Endodermal cell (in vitro differentiated cells): ENCODE results near the gene VAV3. TPM values are rescaled to one million over a fixed set of nuclear protein-coding genes. Genes with fewer than 3 reads are reported as not detected.

ENCODE experiments used
- DNase-seq: peaks from one replicate; pipeline ENCODE4 v3.0.0-alpha.2; 2017
- H3K27ac ChIP-seq: 2 replicates; pipeline ENCODE4 v1.5.1; 2013; ENCODE audit warnings: mild to moderate bottlenecking, low read depth, low read length, moderate library complexity
- H3K27me3 ChIP-seq: 2 replicates; pipeline ENCODE4 v1.6.1; 2013; ENCODE audit warnings: mild to moderate bottlenecking, low read length, moderate library complexity; ENCODE audit not compliant: insufficient read depth, control insufficient read depth, poor library complexity, severe bottlenecking
- H3K36me3 ChIP-seq: 2 replicates; pipeline ENCODE4 v1.7.0; 2013; ENCODE audit warnings: mild to moderate bottlenecking, low read length, moderate library complexity; ENCODE audit not compliant: control insufficient read depth, insufficient read depth
- H3K4me1 ChIP-seq: one replicate; pipeline ENCODE4 v1.7.0; 2013; ENCODE audit warnings: low read length; ENCODE audit not compliant: control insufficient read depth, insufficient read depth
- H3K4me3 ChIP-seq: 2 replicates; pipeline ENCODE4 v1.5.1; 2013; ENCODE audit warnings: mild to moderate bottlenecking, low read length, moderate library complexity
- H3K9ac ChIP-seq: 2 replicates; pipeline ENCODE4 v1.6.1; 2013; ENCODE audit warnings: mild to moderate bottlenecking, low read length, moderate library complexity; ENCODE audit not compliant: poor library complexity, severe bottlenecking; ENCODE audit errors: extremely low read depth
- H3K9me3 ChIP-seq: 2 replicates; pipeline ENCODE4 v1.6.1; 2013; ENCODE audit warnings: mild to moderate bottlenecking, low read length, moderate library complexity; ENCODE audit not compliant: control insufficient read depth
- H3K27ac Mint-ChIP-seq: 2 replicates; pipeline ENCODE4 v1.8.0; 2020; ENCODE audit warnings: mixed read lengths
- H3K27me3 Mint-ChIP-seq: 2 replicates; pipeline ENCODE4 v1.8.0; 2021; ENCODE audit warnings: mild to moderate bottlenecking, mixed read lengths; ENCODE audit not compliant: insufficient read depth
- H3K36me3 Mint-ChIP-seq: 2 replicates; pipeline ENCODE4 v1.8.0; 2020; ENCODE audit warnings: low read depth, mixed read lengths
- H3K4me1 Mint-ChIP-seq: 2 replicates; pipeline ENCODE4 v1.8.0; 2020; ENCODE audit warnings: mixed read lengths
- H3K4me3 Mint-ChIP-seq: 2 replicates; pipeline ENCODE4 v1.8.0; 2020; ENCODE audit warnings: mild to moderate bottlenecking, moderate library complexity, mixed read lengths
- H3K9me3 Mint-ChIP-seq: 2 replicates; pipeline ENCODE4 v1.8.0; 2020; ENCODE audit warnings: mild to moderate bottlenecking, mixed read lengths
- CTCF ChIP-seq: fragments of 200-600 bp; sonication (generic); conservative IDR thresholded peaks from 2 replicates; pipeline ENCODE4 v1.5.0; 2021; ENCODE audit warnings: antibody characterized with exemption, mild to moderate bottlenecking
- WGBS, 2 experiments: methylation state at CpG; one replicate each; pipeline versions ENCODE4 v1.1.5 to v1.1.7; 2013; ENCODE audit warnings: missing lambda C conversion rate in 2 of 2, mixed read lengths in 1 of 2; ENCODE audit not compliant: insufficient coverage in 1 of 2, insufficient read length in 1 of 2; 5-methylcytosine and 5-hydroxymethylcytosine counted together
- total RNA-seq, 2 donors: library from RNA; stranded (reverse); fragmentation: NEBNext Ultra II Directional in 1 of 2; extraction: Animal tissue kit (Norgen Biotek cat#: 25700) in 1 of 2; gene quantifications; 2 replicates in 1 of 2; 3 replicates in 1 of 2; pipeline ENCODE4 v1.2.1, GENCODE V29; 2021

VAV3 gene
- total RNA-seq, 2 donors from 2014 or later: 6.9 to 9.6 TPM

- DNase-seq: no peak
- Mint-ChIP-seq H3K27me3 (no peaks in the 10 kb centered on the region), H3K4me1 (peaks cover 7% of the 10 kb centered on the region), H3K36me3 (peaks cover 8% of the 10 kb centered on the region), H3K27ac (no peak overlapping the region), H3K4me3 (no peak overlapping the region), H3K9me3 (peaks cover 10% of the 10 kb centered on the region)
- TF ChIP-seq CTCF: no peak
- H3K36me3 ChIP-seq: no peaks in the 10 kb centered on the region
- H3K27me3 ChIP-seq: no peaks in the 10 kb centered on the region
- H3K27ac ChIP-seq: no peak overlapping the region
- H3K4me1 ChIP-seq: no peaks in the 10 kb centered on the region
- H3K4me3 ChIP-seq: no peak overlapping the region
- WGBS, 2 experiments: 96 to 100% methylated on average over 2 of the region's 2 CpGs
- peaks cover 9% of the 10 kb centered on the region for H3K9me3 ChIP-seq
- no peak overlapping the region for H3K9ac ChIP-seq
Measured at GRCh38 chr1:107889524-107889923, 75.5 kb downstream of the VAV3 start.

GRCh38 chr1:107883562-107883961 is 81.4 kb downstream of the VAV3 start:
- Histone ChIP-seq H3K27me3 (no peaks in the 10 kb centered on the region), H3K27ac (no peak overlapping the region), H3K4me1 (no peaks in the 10 kb centered on the region), H3K36me3 (no peaks in the 10 kb centered on the region), H3K4me3 (no peak overlapping the region), H3K9ac (no peak overlapping the region), H3K9me3 (no peaks in the 10 kb centered on the region)
- no peak for DNase-seq
- Mint-ChIP-seq H3K4me1 (peaks cover 2% of the 10 kb centered on the region), H3K4me3 (no peak overlapping the region), H3K9me3 (no peaks in the 10 kb centered on the region), H3K27ac (no peak overlapping the region), H3K36me3 (no peaks in the 10 kb centered on the region), H3K27me3 (no peaks in the 10 kb centered on the region)
- TF ChIP-seq CTCF: no peak

GRCh38 chr1:107879927-107880326 is 85.1 kb downstream of the VAV3 start:
- DNase-seq: no peak
- H3K27me3 Mint-ChIP-seq: no peaks in the 10 kb centered on the region
- Histone ChIP-seq H3K4me3 (no peak overlapping the region), H3K27ac (no peak overlapping the region), H3K9me3 (no peaks in the 10 kb centered on the region), H3K4me1 (no peaks in the 10 kb centered on the region), H3K36me3 (no peaks in the 10 kb centered on the region), H3K27me3 (no peaks in the 10 kb centered on the region), H3K9ac (no peak overlapping the region)
- H3K4me1 Mint-ChIP-seq: peaks cover 16% of the 10 kb centered on the region
- 90 to 100% methylated on average over 2 of the region's 2 CpGs for WGBS, 2 experiments
- H3K27ac Mint-ChIP-seq: no peak overlapping the region
- no peak overlapping the region for H3K4me3 Mint-ChIP-seq
- no peaks in the 10 kb centered on the region for H3K36me3 Mint-ChIP-seq
- TF ChIP-seq CTCF: no peak
- no peaks in the 10 kb centered on the region for H3K9me3 Mint-ChIP-seq
